ENCODE data around the gene CLSTN2.

CLSTN2 gene

GRCh38 chr3:140051019-140051957 is 116.3 kb downstream of the CLSTN2 start:
- TF ChIP-seq JUND (IDR thresholded peaks at IDR 0.05; ENCODE audit: low read depth), result no peak
- peak in 1 of 2 experiments; percentile 64 for DNase-seq (ENCODE audit: low read depth in 1 of 2, low spot score in 1 of 2)
- in situ Hi-C loops (cut with HindIII; ENCODE audit: low pct_unique_long_range_greater_than_20kb, low sequenced_read_pairs), result no loop called here

GRCh38 chr3:140052771-140053702 is 118.1 kb downstream of the CLSTN2 start:
- in situ Hi-C loops (cut with HindIII; ENCODE audit: low pct_unique_long_range_greater_than_20kb, low sequenced_read_pairs), result no loop called here
- DNase-seq (ENCODE audit: low read depth in 1 of 2, low spot score in 1 of 2), result no peak
- no peak for TF ChIP-seq JUND (IDR thresholded peaks at IDR 0.05; ENCODE audit: low read depth)

GRCh38 chr3:140053794-140054193 is 118.8 kb downstream of the CLSTN2 start:
- in situ Hi-C loops (cut with HindIII; ENCODE audit: low pct_unique_long_range_greater_than_20kb, low sequenced_read_pairs), result no loop called here

GRCh38 chr3:140055092-140055791 is 120.3 kb downstream of the CLSTN2 start:
- DNase-seq (ENCODE audit: low read depth in 1 of 2, low spot score in 1 of 2), result no peak
- TF ChIP-seq JUND (IDR thresholded peaks at IDR 0.05; ENCODE audit: low read depth), result no peak
- in situ Hi-C loops (cut with HindIII; ENCODE audit: low pct_unique_long_range_greater_than_20kb, low sequenced_read_pairs), result no loop called here

More at GRCh38 chr3:140053794-140054193, 118.8 kb downstream of the CLSTN2 start:
- no peak for TF ChIP-seq JUND (IDR thresholded peaks at IDR 0.05; ENCODE audit: low read depth)
- DNase-seq (ENCODE audit: low read depth in 1 of 2, low spot score in 1 of 2), result no peak

GRCh38 chr3:140056047-140056446 is 121.1 kb downstream of the CLSTN2 start:
- in situ Hi-C loops (cut with HindIII; ENCODE audit: low pct_unique_long_range_greater_than_20kb, low sequenced_read_pairs), result no loop called here
- no peak for DNase-seq (ENCODE audit: low read depth in 1 of 2, low spot score in 1 of 2)
- no peak for TF ChIP-seq JUND (IDR thresholded peaks at IDR 0.05; ENCODE audit: low read depth)

- TF ChIP-seq JUND (IDR thresholded peaks at IDR 0.05; ENCODE audit: low read depth), result no peak
- DNase-seq (ENCODE audit: low read depth in 1 of 2, low spot score in 1 of 2), result no peak
- in situ Hi-C loops (cut with HindIII; ENCODE audit: low pct_unique_long_range_greater_than_20kb, low sequenced_read_pairs), result no loop called here
Observed at GRCh38 chr3:140061211-140061610, 126.2 kb downstream of the CLSTN2 start.

GRCh38 chr3:140062461-140062860 is 127.5 kb downstream of the CLSTN2 start:
- in situ Hi-C loops (cut with HindIII; ENCODE audit: low pct_unique_long_range_greater_than_20kb, low sequenced_read_pairs), result no loop called here
- no peak for TF ChIP-seq JUND (IDR thresholded peaks at IDR 0.05; ENCODE audit: low read depth)
- no peak for DNase-seq (ENCODE audit: low read depth in 1 of 2, low spot score in 1 of 2)

- in situ Hi-C loops (cut with HindIII; ENCODE audit: low pct_unique_long_range_greater_than_20kb, low sequenced_read_pairs), result no loop called here
- no peak for DNase-seq (ENCODE audit: low read depth in 1 of 2, low spot score in 1 of 2)
- no peak for TF ChIP-seq JUND (IDR thresholded peaks at IDR 0.05; ENCODE audit: low read depth)
Observed at GRCh38 chr3:140067487-140067886, 132.5 kb downstream of the CLSTN2 start.

- in situ Hi-C loops (cut with HindIII; ENCODE audit: low pct_unique_long_range_greater_than_20kb, low sequenced_read_pairs), result no loop called here
- TF ChIP-seq JUND (IDR thresholded peaks at IDR 0.05; ENCODE audit: low read depth), result no peak
- DNase-seq (ENCODE audit: low read depth in 1 of 2, low spot score in 1 of 2), result no peak
Observed at GRCh38 chr3:140068494-140069017, 133.6 kb downstream of the CLSTN2 start.

GRCh38 chr3:140073278-140074045 is 138.5 kb downstream of the CLSTN2 start:
- in situ Hi-C loops (cut with HindIII; ENCODE audit: low pct_unique_long_range_greater_than_20kb, low sequenced_read_pairs), result no loop called here
- TF ChIP-seq JUND (IDR thresholded peaks at IDR 0.05; ENCODE audit: low read depth), result no peak
- DNase-seq (ENCODE audit: low read depth in 1 of 2, low spot score in 1 of 2), result no peak

- no peak for TF ChIP-seq JUND (IDR thresholded peaks at IDR 0.05; ENCODE audit: low read depth)
- in situ Hi-C loops (cut with HindIII; ENCODE audit: low pct_unique_long_range_greater_than_20kb, low sequenced_read_pairs), result no loop called here
- DNase-seq (ENCODE audit: low read depth in 1 of 2, low spot score in 1 of 2), result no peak
Observed at GRCh38 chr3:140076552-140076951, 141.6 kb downstream of the CLSTN2 start.

Data from T47D (cell line).